Cerebellar nuclear complex (tissue), 1 donor: Measurements from ENCODE around the gene ANKRD33.

Experiments
- DNase-seq, 2 experiments: peaks; one replicate each; lab custom pipeline; 2025; lab: John Stamatoyannopoulos, UW

The ANKRD33 gene

GRCh38 chr12:51860986-51861385 is 26.9 kb upstream of the ANKRD33 start:
- no peak for DNase-seq

GRCh38 chr12:51862947-51863346 is 25.0 kb upstream of the ANKRD33 start:
- no peak for DNase-seq

DNA sequence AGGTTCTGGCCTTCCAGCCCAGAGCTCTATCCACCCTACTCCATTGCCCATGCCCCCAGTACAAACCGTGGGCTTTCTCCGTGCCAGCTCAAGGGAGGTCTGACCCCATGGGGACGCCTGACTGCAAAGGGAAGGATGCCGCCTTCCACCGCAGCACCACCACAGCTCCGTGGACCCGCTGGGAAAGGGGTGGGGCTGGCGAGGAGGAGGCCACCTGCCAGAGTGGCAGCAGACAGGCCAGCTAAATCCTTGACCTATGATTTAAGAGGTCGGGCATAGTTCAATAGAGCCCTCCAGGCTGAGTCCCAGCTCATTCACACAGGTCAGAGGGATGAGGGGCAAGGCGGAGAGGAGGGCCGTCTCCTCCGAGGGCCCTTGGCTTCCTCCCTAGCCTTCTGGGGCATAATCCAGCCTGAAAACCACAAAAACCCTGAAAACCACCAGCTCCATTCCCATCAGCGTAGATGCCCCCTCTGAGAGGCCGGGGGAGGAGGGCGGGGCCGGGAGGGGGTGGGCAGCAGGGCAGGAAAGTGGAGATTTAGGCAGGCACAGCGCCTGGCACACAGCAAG is 24.5 kb upstream of the ANKRD33 start:
- no peak for DNase-seq

- DNase-seq, result peak in 1 of 2 experiments; percentile 30
These were observed 23.7 kb upstream of the ANKRD33 start for GRCh38 chr12:51863933-51864832.

DNA sequence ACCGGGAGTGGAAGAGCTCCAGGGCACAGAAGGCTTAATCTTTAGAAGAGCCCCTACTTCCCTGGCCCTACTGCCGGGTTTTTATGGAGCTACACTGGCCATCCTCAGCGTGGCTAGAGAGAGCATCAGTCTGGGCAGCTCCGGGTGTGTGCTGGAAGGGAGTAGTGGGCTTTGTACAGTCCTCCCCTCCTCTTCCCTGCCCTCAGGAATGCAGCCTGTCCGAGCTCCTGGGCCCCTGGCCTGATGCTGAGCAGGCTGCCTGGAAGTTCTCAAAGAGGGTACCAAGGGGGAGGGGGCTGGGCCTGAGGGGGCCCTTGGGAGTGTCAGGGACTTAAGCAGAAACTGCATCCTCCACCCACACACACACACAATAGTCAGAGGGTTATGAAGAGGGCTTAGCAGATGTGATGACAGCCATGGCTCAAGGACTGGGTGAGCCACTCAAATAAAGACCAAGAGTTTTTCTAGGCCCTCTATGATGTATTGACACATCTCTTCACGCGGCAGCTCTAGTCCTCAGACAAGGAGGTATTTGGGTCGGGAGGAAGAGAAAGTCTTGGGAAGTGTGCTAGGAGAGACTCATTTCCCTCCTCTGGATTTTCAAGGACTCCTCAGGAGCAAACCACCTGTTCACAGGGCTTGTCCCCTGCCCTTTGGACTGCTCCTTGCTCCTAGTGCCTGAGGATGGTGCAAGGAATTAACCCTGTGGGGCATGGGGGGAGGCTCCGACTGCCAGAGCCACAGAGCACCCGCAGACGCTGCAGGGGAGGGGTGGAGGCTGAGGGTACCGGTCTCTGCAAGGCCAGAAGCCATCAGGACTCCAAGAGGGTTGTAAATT is 22.9 kb upstream of the ANKRD33 start:
- DNase-seq, result no peak

DNA sequence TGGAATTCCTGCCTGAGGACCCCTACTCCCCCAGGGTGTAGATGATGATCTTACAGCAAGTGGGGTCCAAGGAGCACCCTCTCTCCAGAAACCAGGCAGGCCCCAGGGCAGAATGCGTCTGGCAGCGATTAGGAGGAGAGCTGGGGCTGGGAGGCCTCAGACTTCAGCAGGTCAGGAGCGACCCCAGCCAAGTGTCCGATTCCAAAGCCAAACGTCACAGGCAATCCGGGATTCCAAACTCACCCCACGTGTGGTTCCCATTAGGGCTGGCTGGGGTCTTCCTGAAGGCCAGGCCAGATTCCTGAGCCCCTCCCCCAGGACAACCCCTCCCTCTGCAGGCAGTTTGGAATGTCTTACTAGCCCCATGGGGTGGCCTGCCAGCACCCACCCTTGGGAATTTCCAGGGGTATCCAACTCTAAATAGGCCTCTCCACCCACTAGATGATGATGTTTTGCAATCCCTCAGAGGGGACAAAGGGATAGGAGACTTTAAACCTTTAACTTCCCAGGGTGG is 22.1 kb upstream of the ANKRD33 start:
- DNase-seq, result no peak

GRCh38 chr12:51866324-51866723 is 21.6 kb upstream of the ANKRD33 start:
- no peak for DNase-seq

GRCh38 chr12:51866762-51867161 is 21.1 kb upstream of the ANKRD33 start:
- DNase-seq, result no peak

GRCh38 chr12:51867371-51867770 is 20.5 kb upstream of the ANKRD33 start:
- DNase-seq, result no peak

DNA sequence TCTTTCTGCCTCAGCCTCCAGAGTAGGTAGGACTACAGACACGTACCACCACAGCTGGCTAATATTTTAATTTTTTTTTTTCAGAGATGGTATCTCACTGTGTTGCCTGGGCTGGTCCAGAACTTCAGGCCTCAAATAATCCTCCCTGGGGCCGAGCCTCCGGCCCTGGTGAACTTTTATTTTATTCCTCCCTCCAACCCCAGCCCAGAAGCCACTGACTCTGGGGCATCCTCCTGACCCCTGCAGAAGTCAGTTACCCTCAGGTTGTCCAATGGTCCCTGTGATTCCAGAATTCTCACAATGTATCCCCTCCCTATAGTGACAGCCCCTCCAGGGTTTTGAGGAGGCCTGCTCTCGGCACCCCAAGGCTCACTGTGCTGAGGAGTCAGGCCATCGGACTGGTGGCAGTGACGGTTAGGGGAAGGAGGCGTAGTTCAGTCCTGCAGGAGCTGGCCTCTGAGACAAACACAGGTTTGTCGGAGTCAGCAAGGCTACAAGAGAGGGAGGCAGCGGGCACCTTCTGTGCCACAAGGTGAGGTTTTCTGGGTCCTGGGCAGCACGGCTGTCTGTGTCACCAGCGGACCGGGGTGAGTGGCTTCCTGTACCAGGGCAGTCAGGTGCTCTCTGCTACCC is 20.0 kb upstream of the ANKRD33 start:
- no peak for DNase-seq

- DNase-seq, result no peak
These were observed 18.9 kb upstream of the ANKRD33 start for GRCh38 chr12:51868821-51869495.

DNA sequence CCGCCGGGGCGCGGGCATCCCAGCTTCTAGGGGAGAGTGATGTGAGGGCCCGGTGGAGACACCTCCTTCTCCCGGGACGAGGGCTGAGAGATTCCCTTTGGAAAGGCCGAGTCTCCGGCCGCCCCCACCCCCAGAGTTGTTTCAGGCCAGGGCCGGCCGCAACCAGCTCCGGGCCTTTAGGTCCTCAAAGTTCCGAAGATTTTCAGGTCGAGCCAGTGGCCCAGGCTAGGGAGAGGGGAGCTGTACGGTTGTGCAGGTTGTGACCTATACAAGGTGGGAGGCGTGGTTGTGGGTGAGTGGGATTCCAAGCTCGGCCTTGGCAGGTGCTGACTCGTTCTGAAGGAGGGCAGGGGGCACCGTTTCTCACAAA is 18.4 kb upstream of the ANKRD33 start:
- DNase-seq, result no peak

DNA sequence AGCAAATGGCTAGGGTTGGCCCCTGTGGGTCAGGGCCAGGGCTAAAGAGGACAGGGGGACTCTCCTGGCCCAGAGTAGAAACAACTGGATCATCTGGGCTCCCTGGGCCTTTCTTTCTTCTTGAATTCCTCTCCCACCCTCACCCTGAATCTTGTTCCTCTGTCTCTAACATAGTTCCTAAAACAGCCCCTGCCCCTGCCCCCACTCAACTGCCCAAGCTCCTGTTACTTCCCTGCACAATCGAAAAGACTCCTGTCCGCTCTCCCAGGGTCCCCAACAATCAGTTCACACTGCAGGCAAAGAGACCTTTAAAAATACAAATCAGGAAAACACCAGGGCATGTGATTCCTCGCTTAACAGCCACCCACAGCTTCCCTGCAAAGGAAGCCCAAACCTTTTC is 18.0 kb upstream of the ANKRD33 start:
- DNase-seq, result no peak

GRCh38 chr12:51870504-51870903 is 17.4 kb upstream of the ANKRD33 start:
- DNase-seq, result no peak

- no peak for DNase-seq
These were observed 16.8 kb upstream of the ANKRD33 start for GRCh38 chr12:51871126-51871525.

- DNase-seq, result no peak
These were observed 15.8 kb upstream of the ANKRD33 start for GRCh38 chr12:51871918-51872688.

GRCh38 chr12:51872689-51872981 is 15.3 kb upstream of the ANKRD33 start:
- no peak for DNase-seq

DNA sequence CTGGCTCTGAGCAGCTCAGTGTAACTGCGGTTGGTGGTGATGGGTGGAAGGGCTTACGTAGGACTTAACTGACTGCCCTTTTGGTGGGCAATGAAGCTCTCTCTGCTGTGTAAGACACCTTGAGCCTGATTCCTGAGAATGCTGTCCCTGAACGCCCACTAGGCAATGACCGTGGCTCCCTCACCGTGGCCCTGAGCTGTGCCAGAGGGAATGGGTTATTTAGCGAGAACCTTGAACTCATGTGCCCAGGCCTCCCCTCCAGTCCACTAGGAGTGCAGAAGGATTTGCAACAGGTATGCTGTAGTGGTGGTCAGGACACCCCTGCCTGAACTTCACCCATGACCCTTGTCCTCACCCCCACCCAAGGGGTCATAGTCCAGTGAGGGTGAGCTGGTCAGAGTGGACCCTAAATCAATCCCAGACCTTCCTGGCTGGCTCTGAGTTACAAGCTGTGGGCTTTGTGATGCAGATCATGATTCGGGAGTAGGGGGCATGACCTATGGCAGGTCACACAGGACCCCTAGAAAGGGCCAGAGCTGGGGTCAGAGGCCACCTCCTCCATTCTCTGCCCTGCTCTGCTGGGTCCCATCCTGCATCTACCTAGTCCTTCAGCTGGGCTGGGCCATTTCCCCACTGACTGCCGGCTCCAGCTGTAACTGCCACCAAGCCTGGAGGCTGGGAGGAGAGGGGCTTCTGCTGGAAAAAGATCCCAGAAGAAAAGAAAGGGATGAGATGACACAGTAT is 14.5 kb upstream of the ANKRD33 start:
- DNase-seq, result no peak

DNA sequence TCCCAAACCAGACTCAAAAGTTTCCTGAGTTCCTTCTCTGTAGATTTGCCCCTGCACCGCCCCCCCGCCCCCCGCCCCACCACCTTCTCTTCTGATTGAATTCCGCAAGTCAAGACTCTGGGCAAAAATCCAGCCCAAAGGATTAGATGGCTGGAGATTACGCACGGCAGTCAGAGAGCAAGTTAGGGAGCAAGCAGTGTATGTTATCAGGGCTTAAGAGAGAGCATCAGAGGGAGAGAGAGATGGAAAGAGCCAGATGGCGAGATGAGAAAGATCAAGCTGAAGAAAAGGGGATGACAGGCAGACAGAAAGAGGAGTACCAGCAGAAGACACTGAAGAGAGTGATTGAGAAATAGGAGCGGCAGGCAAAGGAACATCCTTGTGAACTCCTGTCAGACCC is 13.9 kb upstream of the ANKRD33 start:
- DNase-seq, result no peak

- DNase-seq, result no peak
These were observed 13.4 kb upstream of the ANKRD33 start for GRCh38 chr12:51874486-51874885.
